ENCODE data around the gene YARS2.

DNA sequence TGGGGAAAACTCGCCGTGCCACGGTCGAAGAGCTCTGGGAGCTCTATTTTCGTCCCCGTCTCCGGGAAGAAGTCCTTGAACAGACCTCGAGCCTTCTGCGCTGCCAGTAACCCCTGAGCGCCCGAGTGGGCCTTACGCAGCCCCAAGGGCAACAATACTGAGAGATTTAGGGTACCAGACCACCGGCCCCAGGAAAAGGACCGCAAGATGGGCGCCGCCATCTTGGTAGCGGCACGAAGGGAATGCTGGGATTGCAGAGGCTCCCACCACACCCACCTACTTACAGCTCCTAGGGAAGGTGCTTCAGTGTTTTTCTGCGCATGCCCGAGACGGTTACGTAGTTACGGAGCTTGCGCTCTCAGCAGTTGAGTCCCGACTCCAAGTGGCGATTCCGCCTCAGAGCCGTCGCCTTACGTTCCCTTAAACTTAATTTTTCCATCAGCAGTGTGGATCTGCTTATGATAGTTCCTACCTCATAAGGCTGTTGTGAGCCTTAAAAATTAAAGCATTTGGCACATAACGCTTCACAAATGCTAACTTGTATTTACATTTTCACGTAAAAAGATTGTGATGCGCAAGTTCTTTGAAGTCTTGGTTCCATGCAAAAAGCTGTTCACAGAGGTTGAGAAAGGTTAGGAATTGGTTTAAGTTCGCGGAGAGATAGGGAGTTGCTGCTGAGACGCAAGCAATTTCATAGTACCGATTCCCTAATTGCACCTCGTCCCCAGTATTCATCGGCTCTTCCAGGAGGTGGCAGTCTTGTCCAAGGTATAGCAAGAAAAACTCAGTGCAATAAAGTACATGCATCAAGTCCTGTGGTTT, at the start of gene YARS2:
- TF ChIP-seq, protein P1, sequence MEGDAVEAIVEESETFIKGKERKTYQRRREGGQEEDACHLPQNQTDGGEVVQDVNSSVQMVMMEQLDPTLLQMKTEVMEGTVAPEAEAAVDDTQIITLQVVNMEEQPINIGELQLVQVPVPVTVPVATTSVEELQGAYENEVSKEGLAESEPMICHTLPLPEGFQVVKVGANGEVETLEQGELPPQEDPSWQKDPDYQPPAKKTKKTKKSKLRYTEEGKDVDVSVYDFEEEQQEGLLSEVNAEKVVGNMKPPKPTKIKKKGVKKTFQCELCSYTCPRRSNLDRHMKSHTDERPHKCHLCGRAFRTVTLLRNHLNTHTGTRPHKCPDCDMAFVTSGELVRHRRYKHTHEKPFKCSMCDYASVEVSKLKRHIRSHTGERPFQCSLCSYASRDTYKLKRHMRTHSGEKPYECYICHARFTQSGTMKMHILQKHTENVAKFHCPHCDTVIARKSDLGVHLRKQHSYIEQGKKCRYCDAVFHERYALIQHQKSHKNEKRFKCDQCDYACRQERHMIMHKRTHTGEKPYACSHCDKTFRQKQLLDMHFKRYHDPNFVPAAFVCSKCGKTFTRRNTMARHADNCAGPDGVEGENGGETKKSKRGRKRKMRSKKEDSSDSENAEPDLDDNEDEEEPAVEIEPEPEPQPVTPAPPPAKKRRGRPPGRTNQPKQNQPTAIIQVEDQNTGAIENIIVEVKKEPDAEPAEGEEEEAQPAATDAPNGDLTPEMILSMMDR (IDR thresholded peaks at IDR 0.05), result peak; percentile 98
- no peak for TF ChIP-seq BHLHE40 (IDR thresholded peaks at IDR 0.05; ENCODE audit: low read depth, low read length)
- peak; percentile 94 for TF ChIP-seq SMC3 (IDR thresholded peaks at IDR 0.05)
- TF ChIP-seq RAD21 (conservative IDR thresholded peaks at IDR 0.05 in 1 of 2, IDR thresholded peaks at IDR 0.05 in 1 of 2), result peak; percentile 97 to 99
- no peak for TF ChIP-seq EP300 (IDR thresholded peaks at IDR 0.05)
- TF ChIP-seq MAFK (IDR thresholded peaks at IDR 0.05; ENCODE audit: partially characterized antibody), result peak; percentile 34
- no peak for TF ChIP-seq RCOR1 (IDR thresholded peaks at IDR 0.05; ENCODE audit: low read depth, low read length)
- no peak for TF ChIP-seq CHD2 (IDR thresholded peaks at IDR 0.05; ENCODE audit: low read length, partially characterized antibody)

All from A549 (cell line).